HUDEP-2 (cell line): ENCODE data around the gene SLC44A4.
"Not testable (repeated sequence)": the region's sequence is repeated elsewhere in the genome, so short reads cannot be mapped to it uniquely, and the experiment has no call there.

Source experiments
- DNase-seq, 76 experiments: peaks; one replicate each; lab custom pipeline; 2025; ENCODE audit not compliant: unreplicated experiment in 76 of 76; lab: John Stamatoyannopoulos, UW

Gene SLC44A4

GRCh38 chr6:31878726-31879125 lies at the start of gene SLC44A4:
Gene SLC44A4, minus strand, starts transcription at chr6:31878997. Its CDS starts 17 bp downstream, at chr6:31878980.
- no peak for DNase-seq

DNA sequence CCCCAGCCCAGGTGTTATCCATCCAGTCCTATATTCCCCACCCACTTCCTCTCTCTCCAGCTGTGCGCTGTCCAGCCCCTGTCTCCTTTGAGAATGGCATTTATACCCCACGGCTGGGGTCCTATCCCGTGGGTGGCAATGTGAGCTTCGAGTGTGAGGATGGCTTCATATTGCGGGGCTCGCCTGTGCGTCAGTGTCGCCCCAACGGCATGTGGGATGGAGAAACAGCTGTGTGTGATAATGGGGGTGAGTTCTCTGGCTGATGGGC lies 49.8 kb upstream of the SLC44A4 start:
- no peak for DNase-seq

- no peak for DNase-seq
Measured at GRCh38 chr6:31927863-31928671, 49.3 kb upstream of the SLC44A4 start.

GRCh38 chr6:31927242-31927862 lies 48.6 kb upstream of the SLC44A4 start, which contains the start of gene C2:
Gene C2, plus strand, starts transcription at chr6:31927717. Its CDS starts 36 bp downstream, at chr6:31927753.
- no peak for DNase-seq

- peak in 3 of 76 experiments; percentile 16 to 30 (median 26) for DNase-seq
Measured at GRCh38 chr6:31922942-31923341, 44.1 kb upstream of the SLC44A4 start.

GRCh38 chr6:31920811-31921210 lies 42.0 kb upstream of the SLC44A4 start:
- DNase-seq: no peak

GRCh38 chr6:31919624-31920303 lies 41.0 kb upstream of the SLC44A4 start:
- DNase-seq: no peak

DNA sequence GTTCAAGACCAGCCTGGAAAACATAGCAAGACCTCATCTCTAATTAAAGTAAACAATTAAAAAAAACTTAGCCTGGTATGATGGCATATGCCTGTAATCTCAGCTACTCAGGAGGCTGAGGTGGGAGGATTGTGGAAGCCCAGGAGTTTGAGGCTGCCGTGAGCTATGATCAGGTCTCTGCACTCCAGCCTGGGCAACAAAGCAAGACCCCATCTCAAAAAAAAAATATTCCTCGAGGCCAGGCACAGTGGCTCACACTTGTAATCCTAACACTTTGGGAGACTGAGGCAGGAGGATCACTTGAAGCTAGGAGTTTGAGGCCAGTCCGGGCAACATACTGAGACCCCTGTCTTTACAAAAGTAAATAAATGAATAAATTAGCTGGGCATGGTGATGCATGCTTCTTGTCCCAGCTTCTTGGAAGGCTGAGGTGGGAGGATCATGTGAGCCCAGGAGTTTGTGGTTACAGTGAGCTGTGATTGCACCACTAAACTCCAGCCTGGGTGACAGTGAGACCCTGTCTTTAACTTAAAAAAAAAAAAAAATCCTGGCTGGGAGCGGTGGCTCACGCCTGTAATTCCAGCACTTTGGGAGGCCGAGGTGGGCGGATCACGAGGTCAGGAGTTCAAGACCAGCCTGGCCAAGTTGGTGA lies 39.4 kb upstream of the SLC44A4 start:
- DNase-seq: no peak

- DNase-seq: no peak
Measured at GRCh38 chr6:31915756-31916155, 37.0 kb upstream of the SLC44A4 start.

DNA sequence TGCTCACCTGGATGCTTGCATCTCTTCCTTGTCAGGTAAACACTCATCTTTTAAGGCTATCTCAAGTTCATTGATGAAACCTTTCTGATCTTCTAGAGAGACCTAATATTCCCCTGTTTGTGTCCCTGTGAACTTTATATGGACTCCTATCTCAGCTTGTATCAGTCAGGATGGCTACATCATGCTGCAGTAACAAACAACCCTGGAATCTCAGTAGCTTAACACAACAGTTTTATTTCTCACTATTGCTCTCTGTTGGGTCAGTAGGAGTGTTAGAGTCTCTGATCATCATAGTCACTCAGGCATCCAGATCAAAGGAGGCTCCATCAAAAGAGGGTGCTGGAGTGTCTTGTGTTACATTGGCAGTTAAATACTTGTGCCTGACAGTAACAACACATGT lies 36.6 kb upstream of the SLC44A4 start:
- DNase-seq: no peak

DNA sequence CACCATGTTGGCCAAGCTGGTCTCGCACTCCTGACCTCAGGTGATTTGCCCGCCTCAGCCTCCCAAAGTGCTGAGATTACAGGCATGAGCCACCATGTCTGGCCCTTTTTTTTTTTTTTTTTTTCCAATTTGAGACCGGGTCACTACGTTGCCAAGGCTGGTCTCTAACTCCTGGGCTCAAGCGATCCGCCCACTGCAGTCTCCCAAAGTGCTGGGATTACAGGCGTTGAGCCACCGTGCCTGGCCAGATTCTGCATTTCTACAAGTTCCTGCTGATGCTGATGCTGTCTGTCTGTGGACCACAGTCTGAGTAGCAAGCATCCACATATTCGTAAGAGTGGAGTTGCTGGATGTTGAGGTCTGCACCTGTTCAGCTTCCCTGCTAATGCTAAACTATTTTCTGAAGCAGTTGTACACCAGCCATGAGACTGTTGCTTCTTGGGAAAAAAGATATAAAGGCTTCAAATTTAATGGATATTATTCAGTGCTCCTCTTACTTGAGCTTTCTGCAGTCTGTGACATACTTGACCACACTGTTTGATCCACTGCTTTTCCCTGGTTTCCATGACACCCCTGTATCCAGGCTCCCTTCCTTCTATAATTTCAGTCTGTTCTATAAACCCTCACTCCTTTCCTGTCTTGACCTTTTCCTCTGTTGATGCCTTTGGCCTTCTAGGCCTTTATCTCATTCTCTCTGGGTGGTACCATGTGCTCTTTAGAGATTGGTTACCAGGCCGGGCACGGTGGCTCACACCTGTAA lies 33.2 kb upstream of the SLC44A4 start:
- no peak for DNase-seq

DNA sequence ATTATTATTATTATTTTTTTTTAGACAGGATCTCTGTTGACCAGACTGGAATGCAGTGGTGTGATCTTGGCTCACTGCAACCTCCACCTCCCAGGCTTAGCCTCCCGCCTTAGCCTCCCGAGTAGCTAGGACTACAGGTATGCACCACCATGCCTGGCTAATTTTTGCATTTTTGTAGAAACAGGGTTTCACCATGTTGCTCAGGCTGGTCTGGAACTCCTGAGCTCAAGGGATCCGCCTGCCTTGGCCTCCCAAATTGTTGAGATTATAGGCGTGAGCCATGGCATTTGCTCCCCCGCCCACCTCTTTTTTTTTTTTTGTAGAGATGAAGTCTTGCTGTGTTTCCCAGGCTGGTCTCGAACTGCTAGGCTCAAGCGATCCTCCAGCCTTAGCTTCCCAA lies 30.5 kb upstream of the SLC44A4 start:
- not testable (repeated sequence) for DNase-seq

GRCh38 chr6:31908791-31909190 lies 30.0 kb upstream of the SLC44A4 start:
- no peak for DNase-seq

DNA sequence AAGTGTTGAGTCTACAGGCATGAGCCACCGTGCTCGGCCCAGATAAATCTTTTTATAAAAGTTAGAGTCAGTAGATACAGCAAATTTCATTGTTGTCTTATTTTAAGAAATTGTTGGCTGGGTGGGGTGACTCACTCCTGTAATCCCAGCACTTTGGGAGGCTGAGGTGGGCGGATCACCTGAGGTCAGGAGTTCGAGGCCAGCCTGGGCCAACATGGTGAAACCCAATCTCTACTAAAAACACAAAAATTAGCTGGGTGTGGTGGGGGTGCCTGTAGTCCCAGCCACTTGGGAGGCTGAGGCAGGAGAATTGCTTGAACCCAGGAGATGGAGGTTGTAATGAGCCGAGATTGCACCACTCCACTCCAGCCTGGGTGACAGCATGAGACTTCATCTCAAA lies 29.5 kb upstream of the SLC44A4 start:
- not testable (repeated sequence) for DNase-seq

- peak in 6 of 76 experiments; percentile 22 to 48 (median 32) for DNase-seq
Measured at GRCh38 chr6:31907158-31907813, 28.5 kb upstream of the SLC44A4 start.

GRCh38 chr6:31906727-31907126 lies 27.9 kb upstream of the SLC44A4 start:
- not testable (repeated sequence) for DNase-seq

DNA sequence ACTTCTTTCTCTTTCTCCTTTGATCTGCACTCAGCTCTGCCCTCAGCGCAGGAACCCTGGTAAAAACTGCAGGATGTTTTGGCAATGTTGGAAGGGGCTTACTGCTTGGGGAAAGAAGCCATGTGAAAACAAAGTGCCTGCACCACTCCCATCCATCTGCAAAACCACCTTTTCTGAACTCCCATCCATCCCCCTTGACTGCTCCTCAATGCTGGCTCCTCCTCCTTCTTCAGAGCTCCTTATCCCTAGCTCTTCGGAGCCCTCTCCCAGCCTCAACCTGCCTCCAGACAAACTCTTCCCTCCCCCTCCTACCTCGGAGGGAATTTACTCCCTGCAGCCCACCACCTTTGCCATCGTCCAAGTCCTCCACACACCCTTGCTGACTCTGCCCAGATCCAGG lies 27.3 kb upstream of the SLC44A4 start:
- no peak for DNase-seq

- no peak for DNase-seq
Measured at GRCh38 chr6:31905041-31905440, 26.2 kb upstream of the SLC44A4 start.

- DNase-seq: peak in 17 of 76 experiments; percentile 11 to 54 (median 31)
Measured at GRCh38 chr6:31903957-31904356, 25.2 kb upstream of the SLC44A4 start.
